NCI-H1694 treated with DMSO at 0.1 percent for 48 hours (cell line): ENCODE measurements around the gene NBEA.

Source experiments
- DNase-seq: peaks from one replicate; lab custom pipeline; 2025; lab: John Stamatoyannopoulos, UW

NBEA gene

GRCh38 chr13:35595181-35595580 lies 653.1 kb downstream of the NBEA start:
- DNase-seq: no peak

DNA sequence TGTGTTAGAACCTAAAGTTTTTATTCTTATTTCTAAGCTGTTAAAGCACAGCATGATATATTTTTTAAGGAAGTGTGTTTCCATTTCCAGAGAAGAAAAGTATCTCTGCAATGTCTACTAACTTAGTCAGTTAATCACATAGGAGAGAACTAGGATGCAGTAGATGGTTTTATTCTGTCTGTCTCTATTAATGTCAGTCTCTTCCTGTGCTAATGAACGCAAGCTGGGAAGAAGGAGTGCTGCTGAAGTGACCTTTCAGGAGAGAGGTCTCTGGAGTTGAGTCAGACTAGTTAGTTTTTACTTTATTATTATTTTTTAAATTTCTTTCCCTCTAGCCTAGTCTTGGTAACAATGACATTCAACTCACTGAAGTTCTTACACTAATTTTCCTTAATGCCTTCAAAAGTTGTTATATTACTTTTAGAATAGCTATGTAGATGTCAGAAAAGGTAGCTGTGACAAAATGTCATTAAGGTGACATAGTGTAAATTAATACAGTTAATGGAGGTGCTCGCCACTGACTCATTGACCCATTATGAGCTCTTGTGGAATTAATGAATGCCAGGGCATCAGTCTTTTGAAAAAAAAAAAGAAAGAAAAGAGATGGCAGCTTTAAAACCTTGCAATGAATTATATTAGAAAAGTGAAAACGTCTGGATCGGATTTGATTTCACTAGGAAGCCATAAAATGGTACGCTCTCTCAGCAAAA lies 654.4 kb downstream of the NBEA start:
- no peak for DNase-seq

DNA sequence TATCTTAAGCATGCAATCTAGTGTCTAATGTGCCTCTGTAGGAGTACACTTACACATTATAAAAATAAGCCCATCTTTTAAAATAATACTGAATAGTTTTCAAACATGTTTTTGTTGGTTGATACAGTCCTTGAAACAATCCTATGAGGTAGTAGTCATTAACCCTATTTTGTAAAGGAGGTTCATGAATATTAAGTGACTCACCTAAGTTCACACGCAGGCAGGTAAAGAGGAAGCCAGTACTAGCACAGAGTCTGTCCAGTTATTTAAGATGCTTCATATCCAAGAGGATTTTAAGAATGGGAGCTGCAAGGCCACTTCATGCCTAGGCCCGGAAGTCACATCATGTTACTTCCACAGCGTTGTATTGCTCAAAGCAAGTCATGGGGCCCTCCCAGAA lies 655.4 kb downstream of the NBEA start:
- DNase-seq: no peak

GRCh38 chr13:35598233-35598632 lies 656.2 kb downstream of the NBEA start:
- DNase-seq: no peak

DNA sequence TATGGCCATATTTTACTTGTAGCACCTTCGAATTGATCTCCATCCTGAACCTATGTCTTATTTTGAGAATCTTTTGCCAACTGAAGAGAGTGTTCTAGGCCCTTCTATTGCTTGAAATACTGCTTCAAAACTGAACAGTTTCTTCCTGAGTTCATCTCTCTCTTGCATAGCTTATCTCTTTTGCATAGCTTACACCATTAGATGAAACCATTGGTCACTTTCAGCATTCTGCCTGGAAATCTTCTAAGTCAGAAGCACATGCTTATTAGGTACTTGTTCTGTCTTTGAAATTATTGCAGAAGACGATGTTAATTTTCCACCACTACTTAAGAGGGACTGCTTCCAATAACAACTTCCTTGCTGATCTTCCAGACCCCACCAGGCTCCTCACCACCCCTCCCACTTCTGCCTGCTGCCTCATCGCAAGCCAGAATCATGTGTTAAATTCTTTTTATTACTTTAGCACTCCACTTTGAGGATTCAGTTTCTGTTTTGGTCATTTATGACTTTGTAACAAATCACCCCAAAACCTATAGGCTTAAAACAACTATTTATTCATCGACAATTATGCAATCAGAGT lies 656.8 kb downstream of the NBEA start:
- DNase-seq: no peak

GRCh38 chr13:35599384-35599783 lies 657.3 kb downstream of the NBEA start:
- no peak for DNase-seq

DNA sequence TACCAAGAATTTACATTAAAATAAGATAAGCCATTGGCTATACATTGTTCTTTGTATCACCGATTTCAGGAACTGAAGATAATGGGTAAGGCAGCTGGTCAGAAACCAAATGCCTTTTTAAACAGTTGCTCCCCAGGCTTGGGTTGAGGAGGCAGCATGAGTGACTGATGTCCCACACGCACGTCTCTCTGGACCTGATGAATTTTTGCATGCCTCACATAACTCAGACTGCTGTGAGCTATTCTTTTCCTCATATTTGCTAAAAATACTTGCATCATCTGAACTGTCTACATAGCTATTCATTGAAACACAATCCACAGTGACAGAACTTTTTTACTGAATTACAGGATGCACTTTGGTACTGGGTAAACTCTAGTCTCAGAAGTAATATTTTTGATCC lies 658.1 kb downstream of the NBEA start:
- DNase-seq: no peak

- DNase-seq: no peak
Observed at GRCh38 chr13:35603593-35604285, 661.7 kb downstream of the NBEA start.

- no peak for DNase-seq
Observed at GRCh38 chr13:35614666-35615065, 672.6 kb downstream of the NBEA start.

DNA sequence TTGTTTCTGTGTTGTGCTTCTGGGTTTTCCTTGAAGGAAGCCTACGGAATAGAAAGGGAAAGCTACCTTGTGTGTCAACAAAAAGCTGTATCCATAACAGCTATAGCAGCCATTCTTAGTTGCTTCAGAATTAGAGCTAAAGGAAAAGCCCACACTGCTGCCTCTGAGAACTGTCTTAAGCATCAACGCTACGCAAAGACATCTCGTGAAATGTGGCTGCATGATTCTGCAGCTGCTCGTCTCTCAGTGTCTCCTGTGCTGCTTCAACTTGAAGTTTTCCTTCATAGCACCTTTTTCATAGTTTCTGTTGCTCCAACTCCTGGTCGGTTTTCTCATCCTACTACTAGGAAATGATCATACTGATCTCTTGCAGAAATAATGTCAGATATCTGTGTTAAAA lies 675.4 kb downstream of the NBEA start:
- DNase-seq: no peak

GRCh38 chr13:35618565-35619083 lies 676.6 kb downstream of the NBEA start:
- DNase-seq: no peak

DNA sequence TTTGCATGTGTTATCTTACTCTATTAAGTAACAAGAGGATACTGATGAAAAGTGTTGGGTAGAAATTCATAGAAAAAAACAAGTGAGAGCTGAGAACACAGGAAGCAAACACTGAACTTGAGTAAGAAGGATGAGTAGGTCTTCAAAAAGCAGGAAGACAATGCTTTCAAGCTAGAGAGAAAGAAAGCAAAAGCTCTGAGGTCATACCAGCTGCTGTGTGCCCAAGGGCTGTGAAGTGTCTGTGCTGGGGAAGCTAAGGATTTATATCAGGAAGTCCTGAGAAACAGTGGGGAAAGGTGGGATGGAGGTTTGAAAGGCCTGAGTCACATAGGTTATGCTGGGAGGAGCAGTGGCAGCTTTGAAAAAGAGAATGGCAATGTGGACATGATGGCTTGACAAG lies 679.9 kb downstream of the NBEA start:
- no peak for DNase-seq

GRCh38 chr13:35629026-35629425 lies 687.0 kb downstream of the NBEA start:
- no peak for DNase-seq

DNA sequence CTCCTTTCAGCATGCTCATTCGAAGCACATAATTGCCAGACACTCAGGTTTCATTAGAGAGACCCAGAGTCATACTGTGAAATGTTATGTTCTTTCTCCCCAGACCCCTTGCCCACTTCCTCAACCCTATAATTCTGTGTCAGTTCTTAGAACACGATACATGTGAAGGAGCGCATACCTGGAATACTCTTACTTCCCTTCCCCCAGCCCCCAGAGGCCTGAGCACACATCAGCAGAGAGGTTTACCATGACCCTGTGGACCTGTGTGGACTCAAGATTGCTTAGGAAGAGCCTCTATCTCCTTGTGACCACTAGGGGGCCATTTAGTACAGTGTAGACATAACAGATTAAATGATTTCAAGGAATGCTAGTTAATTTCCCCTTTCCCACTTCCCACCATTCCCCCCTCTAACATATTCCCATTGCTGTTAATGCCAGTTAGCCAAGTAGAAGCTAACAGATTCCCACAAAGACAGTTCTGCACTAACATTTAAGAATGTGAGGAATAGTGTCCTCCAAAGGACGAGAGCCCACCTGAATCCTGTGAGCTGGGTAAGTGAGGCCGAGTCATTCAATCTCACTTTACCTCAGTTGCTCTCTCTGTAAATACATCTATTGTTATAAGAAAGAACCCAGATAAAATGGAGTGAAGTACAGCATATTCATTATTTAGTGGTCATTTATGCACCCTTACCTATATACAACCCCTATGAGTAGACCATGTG lies 688.6 kb downstream of the NBEA start:
- DNase-seq: peak; percentile 61

- no peak for DNase-seq
Observed at GRCh38 chr13:35631666-35632065, 689.6 kb downstream of the NBEA start.

GRCh38 chr13:35643625-35644024 lies 701.6 kb downstream of the NBEA start:
- DNase-seq: no peak

GRCh38 chr13:35646056-35646774 lies 704.1 kb downstream of the NBEA start:
- DNase-seq: no peak

- no peak for DNase-seq
Observed at GRCh38 chr13:35648201-35648600, 706.1 kb downstream of the NBEA start.

GRCh38 chr13:35649162-35649561 lies 707.1 kb downstream of the NBEA start:
- no peak for DNase-seq

DNA sequence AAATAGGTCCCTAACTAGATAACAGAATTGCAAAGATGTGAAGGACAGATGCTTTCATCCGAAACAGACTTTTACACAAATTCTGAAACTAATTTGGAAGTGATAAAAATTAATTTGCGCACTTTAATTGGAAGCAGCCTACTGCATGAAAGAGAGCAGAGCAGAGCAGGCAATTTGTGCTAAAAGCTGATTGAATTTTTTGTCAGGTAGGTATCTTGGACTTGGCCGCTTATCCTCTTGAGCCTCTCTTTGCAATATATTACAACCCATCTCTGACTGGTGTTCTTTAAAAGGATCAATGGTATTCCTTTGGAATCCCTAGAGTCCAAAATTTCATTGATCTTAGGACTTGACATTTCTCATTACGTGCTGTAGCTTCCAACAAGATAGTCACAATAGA lies 717.7 kb downstream of the NBEA start:
- no peak for DNase-seq

- DNase-seq: no peak
Observed at GRCh38 chr13:35664747-35665146, 722.7 kb downstream of the NBEA start.

DNA sequence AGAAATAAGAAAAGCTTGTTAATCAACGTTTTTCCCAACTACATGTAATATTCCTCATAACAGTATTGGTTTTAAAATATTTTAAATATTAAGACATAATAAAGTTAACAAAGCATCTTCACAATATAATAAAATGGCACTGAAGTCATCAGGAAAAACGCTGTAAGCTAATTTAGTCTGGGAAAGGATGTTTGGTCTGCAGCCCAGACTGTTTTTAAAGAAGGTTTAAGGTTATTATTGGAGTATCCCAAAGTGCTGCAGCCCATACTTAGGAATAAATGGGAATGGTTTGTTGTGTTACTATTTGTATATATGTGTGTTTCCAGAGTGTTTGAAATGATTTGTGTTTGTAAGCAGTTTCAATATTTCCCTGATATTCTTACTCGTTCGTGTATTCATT lies 727.3 kb downstream of the NBEA start:
- DNase-seq: no peak
